Smooth muscle cell (in vitro differentiated cells): Measurements from ENCODE around the gene NEURL1B. TPM values are rescaled to one million over a fixed set of nuclear protein-coding genes. Genes with fewer than 3 reads are reported as not detected.

ENCODE experiments used
- DNase-seq: peaks from one replicate; lab custom pipeline; 2025; ENCODE audit not compliant: unreplicated experiment; lab: John Stamatoyannopoulos, UW
- H2AFZ ChIP-seq: fragments of 200-600 bp; sonication (generic); 2 replicates; pipeline ENCODE4 v1.6.0; 2016; ENCODE audit warnings: antibody characterized with exemption, low read depth, mild to moderate bottlenecking
- H3F3A ChIP-seq: fragments of 200-600 bp; sonication (generic); 2 replicates; pipeline ENCODE4 v1.6.0; 2017; ENCODE audit warnings: antibody characterized with exemption, low read depth
- H3K27ac ChIP-seq: fragments of 200-600 bp; sonication (generic); 2 replicates; pipeline ENCODE4 v1.5.1; 2016; ENCODE audit warnings: low read depth, mild to moderate bottlenecking
- H3K27me3 ChIP-seq: fragments of 200-600 bp; sonication (generic); 2 replicates; pipeline ENCODE4 v1.6.1; 2016; ENCODE audit warnings: low read depth, mild to moderate bottlenecking
- H3K36me3 ChIP-seq: fragments of 200-600 bp; sonication (generic); 2 replicates; pipeline ENCODE4 v1.5.1; 2016; ENCODE audit warnings: low read depth
- H3K4me1 ChIP-seq: fragments of 200-600 bp; sonication (generic); 2 replicates; pipeline ENCODE4 v1.5.1; 2016; ENCODE audit warnings: low read depth
- H3K4me2 ChIP-seq: fragments of 200-600 bp; sonication (generic); 2 replicates; pipeline ENCODE4 v1.6.0; 2016; ENCODE audit warnings: mild to moderate bottlenecking
- H3K4me3 ChIP-seq: fragments of 200-600 bp; sonication (generic); 2 replicates; pipeline ENCODE4 v1.5.1; 2016; ENCODE audit warnings: mild to moderate bottlenecking
- H3K79me2 ChIP-seq: fragments of 200-600 bp; sonication (generic); 2 replicates; pipeline ENCODE4 v1.6.0; 2016; ENCODE audit warnings: low read depth, mild to moderate bottlenecking
- H3K9ac ChIP-seq: fragments of 200-600 bp; sonication (generic); 2 replicates; pipeline ENCODE4 v1.6.0; 2016; ENCODE audit warnings: low read depth
- H3K9me3 ChIP-seq: fragments of 200-600 bp; sonication (generic); replicated peaks from 2 replicates; pipeline ENCODE4 v1.5.1; 2016; ENCODE audit warnings: low read depth
- H4K20me1 ChIP-seq: fragments of 200-600 bp; sonication (generic); 2 replicates; pipeline ENCODE4 v1.6.0; 2016; ENCODE audit warnings: low read depth
- WGBS: methylation state at CpG from one replicate; pipeline ENCODE4 v1.1.7; 2016; ENCODE audit warnings: low lambda C conversion rate; 5-methylcytosine and 5-hydroxymethylcytosine counted together
- polyA plus RNA-seq: library from polyadenylated mRNA; unstranded; fragments of >200 nt; fragmentation: Nextera tagmentation; extraction: Ambion mirVana; gene quantifications from 2 replicates; pipeline ENCODE4 v1.2.1, GENCODE V29; 2016
- total RNA-seq: library from RNA; depleted of rRNA; stranded (reverse); fragments of >200 nt; gene quantifications from 2 replicates; pipeline ENCODE4 v1.2.3, GENCODE V29; 2014
- TF ChIP-seq, protein P1 (sequence below): fragments of 200-600 bp; sonication (generic); IDR thresholded peaks from 2 replicates; pipeline ENCODE4 v1.5.1; 2017; ENCODE audit warnings: borderline replicate concordance, mild to moderate bottlenecking, antibody characterized with exemption; ENCODE audit not compliant: insufficient read depth, poor library complexity, severe bottlenecking

NEURL1B gene
- total and polyA plus RNA-seq, 2 experiments from 2014 or later: 3.7 to 10.0 TPM

GRCh38 chr5:172696171-172696849 is 55.2 kb downstream of the NEURL1B start:
- no peak for DNase-seq
- Histone ChIP-seq H3K27ac (no peak overlapping the region), H3F3A (no peaks in the 10 kb centered on the region), H3K36me3 (no peaks in the 10 kb centered on the region), H3K79me2 (no peaks in the 10 kb centered on the region), H3K4me2 (no peak overlapping the region), H4K20me1 (no peaks in the 10 kb centered on the region), H3K4me3 (no peak overlapping the region), H3K9ac (no peak overlapping the region), H3K27me3 (no peaks in the 10 kb centered on the region), H3K9me3 (no peaks in the 10 kb centered on the region), H3K4me1 (peaks cover 20% of the 10 kb centered on the region), H2AFZ (no peak overlapping the region)
- 95% methylated on average over 20 of the region's 20 CpGs for WGBS
- TF ChIP-seq, protein P1, sequence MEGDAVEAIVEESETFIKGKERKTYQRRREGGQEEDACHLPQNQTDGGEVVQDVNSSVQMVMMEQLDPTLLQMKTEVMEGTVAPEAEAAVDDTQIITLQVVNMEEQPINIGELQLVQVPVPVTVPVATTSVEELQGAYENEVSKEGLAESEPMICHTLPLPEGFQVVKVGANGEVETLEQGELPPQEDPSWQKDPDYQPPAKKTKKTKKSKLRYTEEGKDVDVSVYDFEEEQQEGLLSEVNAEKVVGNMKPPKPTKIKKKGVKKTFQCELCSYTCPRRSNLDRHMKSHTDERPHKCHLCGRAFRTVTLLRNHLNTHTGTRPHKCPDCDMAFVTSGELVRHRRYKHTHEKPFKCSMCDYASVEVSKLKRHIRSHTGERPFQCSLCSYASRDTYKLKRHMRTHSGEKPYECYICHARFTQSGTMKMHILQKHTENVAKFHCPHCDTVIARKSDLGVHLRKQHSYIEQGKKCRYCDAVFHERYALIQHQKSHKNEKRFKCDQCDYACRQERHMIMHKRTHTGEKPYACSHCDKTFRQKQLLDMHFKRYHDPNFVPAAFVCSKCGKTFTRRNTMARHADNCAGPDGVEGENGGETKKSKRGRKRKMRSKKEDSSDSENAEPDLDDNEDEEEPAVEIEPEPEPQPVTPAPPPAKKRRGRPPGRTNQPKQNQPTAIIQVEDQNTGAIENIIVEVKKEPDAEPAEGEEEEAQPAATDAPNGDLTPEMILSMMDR: no peak

GRCh38 chr5:172697123-172698121 is 56.4 kb downstream of the NEURL1B start:
- H3K79me2 ChIP-seq: no peaks in the 10 kb centered on the region
- DNase-seq: peak; percentile 37
- peak overlapping the region; percentile 46 for H2AFZ ChIP-seq
- no peaks in the 10 kb centered on the region for H3K9me3 ChIP-seq
- H4K20me1 ChIP-seq: no peaks in the 10 kb centered on the region
- WGBS: 28% methylated on average over 35 of the region's 36 CpGs
- no peaks in the 10 kb centered on the region for H3F3A ChIP-seq
- no peaks in the 10 kb centered on the region for H3K27me3 ChIP-seq
- no peaks in the 10 kb centered on the region for H3K36me3 ChIP-seq
- H3K4me2 ChIP-seq: peak overlapping the region; percentile 86
- no peak overlapping the region for H3K27ac ChIP-seq
- TF ChIP-seq, protein P1: peak; percentile 97
- H3K9ac ChIP-seq: peak overlapping the region; percentile 42
- peaks cover 24% of the 10 kb centered on the region for H3K4me1 ChIP-seq
- peak overlapping the region; percentile 49 for H3K4me3 ChIP-seq

- Histone ChIP-seq H2AFZ (no peak overlapping the region), H3K4me2 (no peak overlapping the region), H3K4me3 (no peak overlapping the region), H3K27ac (no peak overlapping the region), H3K36me3 (no peaks in the 10 kb centered on the region), H3K27me3 (no peaks in the 10 kb centered on the region), H3F3A (no peaks in the 10 kb centered on the region), H3K79me2 (no peaks in the 10 kb centered on the region), H3K9ac (no peak overlapping the region), H4K20me1 (no peaks in the 10 kb centered on the region), H3K4me1 (peaks cover 24% of the 10 kb centered on the region), H3K9me3 (no peaks in the 10 kb centered on the region)
- no peak for DNase-seq
- 90% methylated on average over 6 of the region's 6 CpGs for WGBS
- TF ChIP-seq, protein P1: no peak
Observed at GRCh38 chr5:172699423-172699822, 58.4 kb downstream of the NEURL1B start.
